Fibroblast of lung (primary cell): ENCODE data around the gene PDE3A. TPM values are rescaled to one million over a fixed set of nuclear protein-coding genes. Genes with fewer than 3 reads are reported as not detected.
A peak's percentile ranks its signal among the peaks of the same experiment; 100 is the strongest.

Experiments used
- DNase-seq, 2 donors: peaks; one replicate each; pipeline versions ENCODE4 v3.0.0 to v3.0.0-alpha.2; 2010; ENCODE audit warnings: low read depth in 2 of 2
- H2AFZ ChIP-seq: 2 replicates; pipeline ENCODE4 v1.5.1; 2012; ENCODE audit warnings: low read length, control low read depth, inconsistent platforms
- H3K27ac ChIP-seq: 2 replicates; pipeline ENCODE4 v1.5.1; 2011; ENCODE audit warnings: low read length, control low read depth; ENCODE audit not compliant: insufficient read depth
- H3K27me3 ChIP-seq: 2 replicates; pipeline ENCODE4 v1.5.1; 2011; ENCODE audit warnings: mild to moderate bottlenecking, low read length; ENCODE audit not compliant: control insufficient read depth, insufficient read depth
- H3K36me3 ChIP-seq: 2 replicates; pipeline ENCODE4 v1.5.1; 2011; ENCODE audit warnings: low read length; ENCODE audit not compliant: control insufficient read depth, insufficient read depth
- H3K4me1 ChIP-seq: 2 replicates; pipeline ENCODE4 v1.5.1; 2011; ENCODE audit warnings: low read length; ENCODE audit not compliant: control insufficient read depth, insufficient read depth; ENCODE audit errors: extremely low read depth
- H3K4me2 ChIP-seq: 2 replicates; pipeline ENCODE4 v1.5.1; 2011; ENCODE audit warnings: low read length, control low read depth; ENCODE audit not compliant: insufficient read depth; ENCODE audit errors: extremely low read depth
- H3K4me3 ChIP-seq, 4 experiments: fragments of 200-600 bp in 1 of 4; sonication (generic) in 1 of 4; replicated peaks in 1 of 4; 2 replicates each; pipeline ENCODE4 v1.5.1; 2011 to 2016; ENCODE audit warnings: low read length in 4 of 4, low read depth in 3 of 4, mild to moderate bottlenecking in 3 of 4, control low read depth in 2 of 4, inconsistent platforms in 1 of 4, mixed read lengths in 1 of 4; ENCODE audit not compliant: insufficient read depth in 1 of 4; ENCODE audit errors: control extremely low read depth in 1 of 4
- H3K79me2 ChIP-seq: 2 replicates; pipeline ENCODE4 v1.5.1; 2012; ENCODE audit warnings: mild to moderate bottlenecking, low read length, inconsistent platforms; ENCODE audit not compliant: control insufficient read depth, insufficient read depth
- H3K9ac ChIP-seq: 2 replicates; pipeline ENCODE4 v1.5.1; 2011; ENCODE audit warnings: mild to moderate bottlenecking, low read length, control low read depth; ENCODE audit not compliant: insufficient read depth
- H3K9me3 ChIP-seq: 2 replicates; pipeline ENCODE4 v1.5.1; 2012; ENCODE audit warnings: low read depth, low read length; ENCODE audit not compliant: control insufficient read depth, insufficient read depth
- H4K20me1 ChIP-seq: 2 replicates; pipeline ENCODE4 v1.5.1; 2011; ENCODE audit warnings: low read length; ENCODE audit not compliant: control insufficient read depth, insufficient read depth; ENCODE audit errors: extremely low read depth
- EZH2 ChIP-seq: IDR thresholded peaks from 2 replicates; pipeline ENCODE4 v1.5.1; 2012; ENCODE audit warnings: low read length, control low read depth, mild to moderate bottlenecking; ENCODE audit errors: missing control alignments
- polyA plus RNA-seq, 2 donors: library from polyadenylated mRNA; depleted of rRNA in 1 of 2; stranded (reverse) in 1 of 2; unstranded in 1 of 2; fragments of >200 nt; gene quantifications; 2 replicates each; pipeline ENCODE4 v1.2.1, GENCODE V29; 2011 to 2012; ENCODE audit warnings: missing spikeins in 1 of 2
- total RNA-seq: library from RNA; depleted of rRNA; stranded (reverse); fragments of >200 nt; gene quantifications from 2 replicates; pipeline ENCODE4 v1.2.1, GENCODE V29; 2014
- TF ChIP-seq, protein P1 (sequence below), 2 donors: IDR thresholded peaks in 1 of 2; conservative IDR thresholded peaks in 1 of 2; 1 replicate in 1 of 2; 2 replicates in 1 of 2; pipeline ENCODE4 v1.5.1; 2011 to 2012; ENCODE audit warnings: low read length in 2 of 2, control low read depth in 1 of 2, inconsistent platforms in 1 of 2, low read depth in 1 of 2, mild to moderate bottlenecking in 1 of 2

Gene PDE3A
- total and polyA plus RNA-seq, 2 donors (not counting 1 experiment from before 2014, with no cell fraction given): 0.17 to 2.7 TPM

DNA sequence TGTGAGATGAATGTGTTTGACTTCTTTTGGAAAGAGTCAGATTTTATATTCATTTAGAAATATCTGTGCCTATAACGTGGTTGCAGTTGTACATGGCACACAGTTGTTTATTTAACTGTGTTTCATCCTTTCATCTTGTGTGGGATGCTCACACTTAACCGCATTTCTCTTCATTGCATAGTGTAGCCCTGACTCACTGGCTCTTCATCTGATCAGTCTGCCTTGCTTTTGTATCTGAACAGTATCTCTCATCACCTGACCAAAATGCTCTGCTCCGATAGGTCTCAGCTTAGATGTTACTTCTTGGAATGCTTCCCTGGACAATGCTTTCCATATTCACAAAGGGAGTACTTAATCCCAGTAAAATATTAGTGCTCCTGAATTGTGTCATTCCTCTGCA is 83.4 kb downstream of the PDE3A start:
- Histone ChIP-seq H3K9me3 (no peaks in the 10 kb centered on the region), H2AFZ (no peak overlapping the region), H3K4me3 (no peak overlapping the region), H3K27ac (no peak overlapping the region), H3K9ac (no peak overlapping the region), H3K4me2 (no peak overlapping the region), H3K36me3 (no peaks in the 10 kb centered on the region), H3K4me1 (no peaks in the 10 kb centered on the region), H3K27me3 (no peaks in the 10 kb centered on the region), H3K79me2 (no peaks in the 10 kb centered on the region), H4K20me1 (no peaks in the 10 kb centered on the region)
- no peak for TF ChIP-seq EZH2
- TF ChIP-seq, protein P1, sequence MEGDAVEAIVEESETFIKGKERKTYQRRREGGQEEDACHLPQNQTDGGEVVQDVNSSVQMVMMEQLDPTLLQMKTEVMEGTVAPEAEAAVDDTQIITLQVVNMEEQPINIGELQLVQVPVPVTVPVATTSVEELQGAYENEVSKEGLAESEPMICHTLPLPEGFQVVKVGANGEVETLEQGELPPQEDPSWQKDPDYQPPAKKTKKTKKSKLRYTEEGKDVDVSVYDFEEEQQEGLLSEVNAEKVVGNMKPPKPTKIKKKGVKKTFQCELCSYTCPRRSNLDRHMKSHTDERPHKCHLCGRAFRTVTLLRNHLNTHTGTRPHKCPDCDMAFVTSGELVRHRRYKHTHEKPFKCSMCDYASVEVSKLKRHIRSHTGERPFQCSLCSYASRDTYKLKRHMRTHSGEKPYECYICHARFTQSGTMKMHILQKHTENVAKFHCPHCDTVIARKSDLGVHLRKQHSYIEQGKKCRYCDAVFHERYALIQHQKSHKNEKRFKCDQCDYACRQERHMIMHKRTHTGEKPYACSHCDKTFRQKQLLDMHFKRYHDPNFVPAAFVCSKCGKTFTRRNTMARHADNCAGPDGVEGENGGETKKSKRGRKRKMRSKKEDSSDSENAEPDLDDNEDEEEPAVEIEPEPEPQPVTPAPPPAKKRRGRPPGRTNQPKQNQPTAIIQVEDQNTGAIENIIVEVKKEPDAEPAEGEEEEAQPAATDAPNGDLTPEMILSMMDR (conservative IDR thresholded peaks at IDR 0.05 in 1 of 2, IDR thresholded peaks at IDR 0.05 in 1 of 2; ENCODE audit: low read depth in 1 of 2, low read length in 2 of 2): no peak
- DNase-seq: peak in 1 of 2 donors; percentile 96

DNA sequence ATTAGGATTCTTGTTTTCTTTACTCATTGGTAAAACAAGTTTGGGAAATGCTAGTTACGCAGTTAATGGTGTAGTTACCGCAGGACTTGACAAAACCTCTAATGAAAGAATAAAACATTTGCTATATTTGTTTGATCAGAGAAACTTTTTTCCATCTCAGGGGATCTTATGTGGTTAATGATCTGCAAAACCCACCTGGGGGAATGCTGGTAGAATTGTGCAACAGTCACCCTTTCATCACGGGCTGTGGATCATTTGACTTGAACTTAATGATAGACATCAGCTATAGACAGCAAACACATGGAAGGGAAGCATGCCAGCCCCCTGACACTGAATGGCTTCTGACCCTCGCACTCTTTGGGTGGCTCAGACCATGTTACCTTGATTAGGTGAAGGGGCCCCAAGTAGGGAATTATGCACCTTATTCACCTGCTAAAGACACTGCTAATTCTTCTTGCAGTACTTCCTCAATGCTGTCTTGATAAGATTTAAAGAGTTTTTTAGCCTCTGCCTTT is 84.2 kb downstream of the PDE3A start:
- Histone ChIP-seq H3K27ac (no peak overlapping the region), H3K27me3 (no peaks in the 10 kb centered on the region), H2AFZ (no peak overlapping the region), H3K79me2 (no peaks in the 10 kb centered on the region), H3K4me3 (no peak overlapping the region), H3K4me1 (no peaks in the 10 kb centered on the region), H3K9me3 (no peaks in the 10 kb centered on the region), H3K36me3 (no peaks in the 10 kb centered on the region), H3K4me2 (no peak overlapping the region), H3K9ac (no peak overlapping the region), H4K20me1 (no peaks in the 10 kb centered on the region)
- no peak for TF ChIP-seq EZH2
- TF ChIP-seq, protein P1 (conservative IDR thresholded peaks at IDR 0.05 in 1 of 2, IDR thresholded peaks at IDR 0.05 in 1 of 2; ENCODE audit: low read depth in 1 of 2, low read length in 2 of 2): no peak
- no peak for DNase-seq

DNA sequence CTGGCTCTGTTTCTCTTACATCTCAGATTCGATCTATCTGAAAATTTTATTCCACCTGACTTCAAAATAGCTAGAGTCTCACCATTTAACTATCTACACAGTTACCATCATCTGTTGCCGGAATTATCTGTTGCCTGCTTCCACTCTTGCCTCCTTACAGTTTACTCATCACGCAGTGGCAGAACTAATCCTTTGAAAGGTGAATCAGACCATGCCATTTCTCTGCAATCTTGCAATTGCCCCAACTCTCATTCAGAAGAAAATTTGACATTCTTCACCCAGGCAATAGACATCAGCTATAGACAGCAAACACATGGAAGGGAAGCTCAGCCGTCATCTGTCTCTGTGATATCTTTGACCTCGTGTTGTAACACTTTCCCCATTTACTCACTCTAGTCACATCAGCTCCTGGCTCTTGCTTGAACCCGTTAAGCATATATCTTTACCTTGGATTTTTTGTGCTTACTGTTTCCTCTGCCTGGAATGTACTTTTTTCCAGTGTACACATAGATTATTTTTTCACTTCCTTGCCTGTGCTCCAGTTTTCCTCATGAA is 85.5 kb downstream of the PDE3A start:
- DNase-seq: no peak
- no peak for TF ChIP-seq EZH2
- TF ChIP-seq, protein P1 (conservative IDR thresholded peaks at IDR 0.05 in 1 of 2, IDR thresholded peaks at IDR 0.05 in 1 of 2; ENCODE audit: low read depth in 1 of 2, low read length in 2 of 2): no peak
- Histone ChIP-seq H4K20me1 (no peaks in the 10 kb centered on the region), H3K36me3 (no peaks in the 10 kb centered on the region), H3K9ac (no peak overlapping the region), H3K4me2 (no peak overlapping the region), H2AFZ (no peak overlapping the region), H3K27ac (no peak overlapping the region), H3K27me3 (no peaks in the 10 kb centered on the region), H3K4me3 (no peak overlapping the region), H3K4me1 (no peaks in the 10 kb centered on the region), H3K9me3 (no peaks in the 10 kb centered on the region), H3K79me2 (no peaks in the 10 kb centered on the region)
